HEK293 (cell line): ENCODE data around the gene IDUA.

Experiments
- CTCF ChIP-seq: fragments of 450-650 bp; formaldehyde crosslinking; IDR thresholded peaks from 2 replicates; pipeline ENCODE4 v1.5.1; 2016; ENCODE audit warnings: missing biosample characterization, missing genetic modification characterization
- YY1 ChIP-seq: fragments of 450-650 bp; formaldehyde crosslinking; IDR thresholded peaks from 2 replicates; pipeline ENCODE4 v1.5.1; 2018; ENCODE audit warnings: missing biosample characterization, missing genetic modification characterization
- ZBTB1 ChIP-seq: fragments of 450-650 bp; formaldehyde crosslinking; IDR thresholded peaks from 2 replicates; pipeline ENCODE4 v1.5.1; 2016; ENCODE audit warnings: missing biosample characterization, missing genetic modification characterization
- ZNF292 ChIP-seq: fragments of 450-650 bp; formaldehyde crosslinking; IDR thresholded peaks from 2 replicates; pipeline ENCODE4 v1.5.1; 2016; ENCODE audit warnings: low read depth, missing biosample characterization, missing genetic modification characterization, borderline replicate concordance
- ZNF580 ChIP-seq: fragments of 450-650 bp; formaldehyde crosslinking; IDR thresholded peaks from 2 replicates; pipeline ENCODE4 v1.5.1; 2016; ENCODE audit warnings: missing biosample characterization, missing genetic modification characterization
- ZNF704 ChIP-seq: fragments of 450-650 bp; formaldehyde crosslinking; IDR thresholded peaks from 2 replicates; pipeline ENCODE4 v1.5.1; 2016; ENCODE audit warnings: missing biosample characterization, missing genetic modification characterization

- TF ChIP-seq CTCF (tag by site-specific recombination) (no peak), ZBTB1 (tag by site-specific recombination) (no peak), YY1 (tag by site-specific recombination) (no peak), ZNF292 (no peak), ZNF704 (tag by site-specific recombination) (no peak), ZNF580 (no peak)
These were observed 35.0 kb upstream of the IDUA start for GRCh38 chr4:951594-952468.
